ENCODE data around the gene EML5. TPM values are rescaled to one million over a fixed set of nuclear protein-coding genes. Genes with fewer than 3 reads are reported as not detected.

EML5 gene
- total RNA-seq, 1 experiment from 2014 or later = 0.85 TPM

- TF ChIP-seq STAT6 (CRISPR knock-in tag; conservative IDR thresholded peaks at IDR 0.05; ENCODE audit: low read depth) (no peak), ZNF512 (CRISPR knock-in tag; IDR thresholded peaks at IDR 0.05; ENCODE audit: borderline replicate concordance) (no peak), ZNF423 (CRISPR knock-in tag; IDR thresholded peaks at IDR 0.05) (no peak), ZBTB43 (CRISPR knock-in tag; IDR thresholded peaks at IDR 0.05) (no peak)
Measured at GRCh38 chr14:88829685-88830302, 37.0 kb upstream of the EML5 start (continued).

GRCh38 chr14:88829188-88829587 is 36.4 kb upstream of the EML5 start:
- peaks cover 16% of the 10 kb centered on the region for H3K9me3 Mint-ChIP-seq
- H3K4me3 Mint-ChIP-seq = no peak overlapping the region
- H3K4me1 Mint-ChIP-seq = peaks cover 20% of the 10 kb centered on the region
- ATAC-seq (no peak), DNase-seq (ENCODE audit: low spot score) (no peak)
- peaks cover 17% of the 10 kb centered on the region for H3K36me3 Mint-ChIP-seq
- no peak overlapping the region for H3K27ac Mint-ChIP-seq
- CTCF ChIA-PET = no interaction called here
- H3K27me3 Mint-ChIP-seq (ENCODE audit: low read depth) = no peaks in the 10 kb centered on the region; the same call in 1 of the 2 replicates
- POLR2A ChIA-PET = no interaction called here
- TF ChIP-seq AFF4 (CRISPR knock-in tag; IDR thresholded peaks at IDR 0.05; ENCODE audit: borderline replicate concordance) (no peak), ZBTB43 (CRISPR knock-in tag; IDR thresholded peaks at IDR 0.05) (no peak), RORB (CRISPR knock-in tag; IDR thresholded peaks at IDR 0.05) (no peak), PREB (CRISPR knock-in tag; IDR thresholded peaks at IDR 0.05; ENCODE audit: borderline replicate concordance) (no peak), ZNF219 (CRISPR knock-in tag; IDR thresholded peaks at IDR 0.05; ENCODE audit: borderline replicate concordance) (no peak), ZMAT4 (CRISPR knock-in tag; IDR thresholded peaks at IDR 0.05) (no peak), MYBL2 (CRISPR knock-in tag; IDR thresholded peaks at IDR 0.05) (no peak), NFYB (CRISPR knock-in tag; conservative IDR thresholded peaks at IDR 0.05; ENCODE audit: low read depth) (no peak), TEAD1 (CRISPR knock-in tag; IDR thresholded peaks at IDR 0.05) (no peak), TEAD4 (CRISPR knock-in tag; IDR thresholded peaks at IDR 0.05) (no peak), PRRX2 (CRISPR knock-in tag; IDR thresholded peaks at IDR 0.05) (no peak), ZNF263 (CRISPR knock-in tag; IDR thresholded peaks at IDR 0.05; ENCODE audit: low read depth) (no peak), CREM (CRISPR knock-in tag; IDR thresholded peaks at IDR 0.05) (no peak), NFATC4 (CRISPR knock-in tag; IDR thresholded peaks at IDR 0.05) (no peak), GRHL2 (CRISPR knock-in tag; IDR thresholded peaks at IDR 0.05; ENCODE audit: insufficient replicate concordance, severe bottlenecking) (no peak), MLX (CRISPR knock-in tag; IDR thresholded peaks at IDR 0.05) (no peak), FOXP4 (CRISPR knock-in tag; IDR thresholded peaks at IDR 0.05) (no peak)
